ENCODE results near the gene RIPK3.

Gene RIPK3

DNA sequence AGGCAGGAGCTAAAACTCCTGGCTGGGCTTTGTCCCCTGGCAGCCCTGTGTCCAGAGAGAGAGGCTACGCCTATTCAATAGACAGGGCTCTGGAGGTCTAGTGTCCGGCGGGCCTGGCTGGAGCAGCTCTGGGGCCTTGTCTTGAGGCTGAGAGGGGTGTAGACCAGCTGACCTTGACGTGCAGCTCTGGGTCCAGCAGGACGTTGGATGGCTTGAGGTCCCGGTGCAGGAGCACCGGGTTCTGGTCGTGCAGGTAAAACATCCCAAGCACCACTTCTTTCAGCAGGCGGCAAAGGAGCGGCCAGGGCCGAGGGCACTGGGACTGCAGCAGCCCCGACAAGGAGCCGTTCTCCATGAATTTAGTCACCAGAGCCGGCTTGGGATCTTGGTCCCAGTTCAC, 948 bp downstream of the RIPK3 start:
- Histone ChIP-seq H3K36me3 (ENCODE audit: control insufficient read depth in 4 of 4, insufficient read depth in 4 of 4, low read length in 3 of 4) (peaks cover 0 to 18% (median 9%) of the 10 kb centered on the region in 4 experiments), H3K27me3 (replicated peaks in 2 of 5; ENCODE audit: control insufficient read depth in 4 of 5, insufficient read depth in 5 of 5, low read length in 4 of 5) (peaks cover 0 to 17% (median 5%) of the 10 kb centered on the region in 5 experiments), H3K4me1 (ENCODE audit: control extremely low read depth in 1 of 4, control insufficient read depth in 4 of 4, insufficient read depth in 4 of 4, low read length in 3 of 4) (peaks cover 10 to 47% (median 43%) of the 10 kb centered on the region in 4 experiments), H3K4me3 (ENCODE audit: control insufficient read depth in 1 of 7, extremely low read depth in 1 of 7, insufficient read depth in 4 of 7, low read depth in 2 of 7, low read length in 6 of 7) (peak overlapping the region; percentile 43 to 91 (median 75)), H3K9me3 (ENCODE audit: control extremely low read depth in 1 of 5, control insufficient read depth in 4 of 5, insufficient read depth in 2 of 5, low read depth in 1 of 5, low read length in 4 of 5) (no peaks in the 10 kb centered on the region), H3K27ac (ENCODE audit: insufficient read depth in 1 of 2, low read depth in 1 of 2, low read length in 2 of 2, poor library complexity in 1 of 2, severe bottlenecking in 2 of 2) (no peak overlapping the region)
- DNase-seq, result no peak
- 86% methylated on average over 14 of the region's 14 CpGs for WGBS (ENCODE audit: insufficient coverage)
- ChIA-PET POLR2A (no interaction called here), CTCF (interaction anchor here (0.8 to 21.7 kb wide), 13 partner anchors 8 to 94 kb away, joined by 3 to 488 read pairs (median 4); partner anchors contain the start of genes CBLN3, KHNYN and SDR39U1)

DNA sequence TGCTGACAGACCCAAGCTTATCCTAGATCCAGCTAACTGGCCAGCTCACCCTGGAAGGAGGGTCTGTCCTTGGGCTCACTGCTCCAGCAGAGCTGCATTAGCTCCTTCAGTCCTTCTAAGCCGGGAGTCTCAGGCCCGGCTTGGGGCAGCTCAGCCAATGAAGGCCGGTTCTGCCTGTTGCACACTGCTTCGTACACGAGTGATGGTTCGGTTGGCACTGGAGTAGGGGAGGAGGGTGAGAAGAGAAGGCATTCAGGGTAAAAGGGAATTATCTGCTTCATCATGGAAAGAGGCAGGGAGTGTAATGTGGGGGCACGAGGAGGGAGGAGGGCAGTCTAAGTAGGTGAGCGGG, 2.0 kb downstream of the RIPK3 start:
- 100% methylated on average over 4 of the region's 8 CpGs for WGBS (ENCODE audit: insufficient coverage)
- Histone ChIP-seq H3K9me3 (ENCODE audit: control extremely low read depth in 1 of 5, control insufficient read depth in 4 of 5, insufficient read depth in 2 of 5, low read depth in 1 of 5, low read length in 4 of 5) (no peaks in the 10 kb centered on the region), H3K36me3 (ENCODE audit: control insufficient read depth in 4 of 4, insufficient read depth in 4 of 4, low read length in 3 of 4) (peaks cover 0 to 18% (median 9%) of the 10 kb centered on the region in 4 experiments), H3K27ac (ENCODE audit: insufficient read depth in 1 of 2, low read depth in 1 of 2, low read length in 2 of 2, poor library complexity in 1 of 2, severe bottlenecking in 2 of 2) (no peak overlapping the region), H3K4me1 (ENCODE audit: control extremely low read depth in 1 of 4, control insufficient read depth in 4 of 4, insufficient read depth in 4 of 4, low read length in 3 of 4) (peaks cover 10 to 57% (median 53%) of the 10 kb centered on the region in 4 experiments), H3K27me3 (replicated peaks in 2 of 5; ENCODE audit: control insufficient read depth in 4 of 5, insufficient read depth in 5 of 5, low read length in 4 of 5) (peaks cover 0 to 27% (median 9%) of the 10 kb centered on the region in 5 experiments), H3K4me3 (ENCODE audit: control insufficient read depth in 1 of 7, extremely low read depth in 1 of 7, insufficient read depth in 4 of 7, low read depth in 2 of 7, low read length in 6 of 7) (no peak overlapping the region)
- ChIA-PET POLR2A (no interaction called here), CTCF (interaction anchor here (0.8 to 21.7 kb wide), 9 partner anchors 9 to 95 kb away, joined by 3 to 488 read pairs (median 19); partner anchors contain the start of genes CBLN3, CIDEB, DHRS1 and KHNYN)
- no peak for DNase-seq

DNA sequence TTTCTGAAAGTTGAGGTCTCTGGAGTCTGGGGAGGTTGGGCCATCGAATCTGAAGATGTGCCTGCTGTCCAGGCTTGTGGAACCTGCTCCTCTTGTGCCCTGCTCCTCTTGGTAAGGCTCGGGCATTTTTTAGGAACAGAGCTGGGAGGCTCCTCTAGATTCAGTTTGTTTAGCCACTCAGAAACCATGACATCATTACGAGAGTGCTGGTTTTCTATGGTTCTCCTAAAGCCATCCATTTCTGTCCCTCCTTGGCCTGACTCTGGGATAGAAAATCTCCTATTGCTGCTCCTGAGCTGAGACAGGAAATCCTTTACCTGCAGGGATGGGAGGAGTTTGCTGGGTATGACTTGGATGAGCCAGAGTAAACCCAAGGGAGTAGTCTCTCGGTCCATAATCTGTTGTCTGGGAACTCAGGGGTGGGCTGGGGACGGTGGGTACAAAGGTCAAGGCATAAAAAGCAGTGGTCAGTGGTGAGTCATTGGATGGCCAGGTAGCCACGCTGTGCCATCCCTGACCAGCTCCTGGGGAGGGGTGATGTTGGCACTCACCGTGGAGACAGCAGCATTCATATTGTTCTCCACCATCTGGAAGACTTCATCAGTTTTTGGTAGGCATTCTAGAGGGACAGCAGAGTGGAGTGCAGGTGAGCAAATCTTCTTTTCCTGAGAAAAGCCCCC, 2.5 kb downstream of the RIPK3 start:
- Histone ChIP-seq H3K4me3 (ENCODE audit: control insufficient read depth in 1 of 7, extremely low read depth in 1 of 7, insufficient read depth in 4 of 7, low read depth in 2 of 7, low read length in 6 of 7) (no peak overlapping the region), H3K4me1 (ENCODE audit: control extremely low read depth in 1 of 4, control insufficient read depth in 4 of 4, insufficient read depth in 4 of 4, low read length in 3 of 4) (peaks cover 10 to 62% (median 58%) of the 10 kb centered on the region in 4 experiments), H3K27ac (ENCODE audit: insufficient read depth in 1 of 2, low read depth in 1 of 2, low read length in 2 of 2, poor library complexity in 1 of 2, severe bottlenecking in 2 of 2) (no peak overlapping the region), H3K27me3 (replicated peaks in 2 of 5; ENCODE audit: control insufficient read depth in 4 of 5, insufficient read depth in 5 of 5, low read length in 4 of 5) (peaks cover 0 to 32% (median 9%) of the 10 kb centered on the region in 5 experiments), H3K36me3 (ENCODE audit: control insufficient read depth in 4 of 4, insufficient read depth in 4 of 4, low read length in 3 of 4) (peaks cover 0 to 18% (median 9%) of the 10 kb centered on the region in 4 experiments), H3K9me3 (ENCODE audit: control extremely low read depth in 1 of 5, control insufficient read depth in 4 of 5, insufficient read depth in 2 of 5, low read depth in 1 of 5, low read length in 4 of 5) (no peaks in the 10 kb centered on the region)
- ChIA-PET CTCF (interaction anchor here (0.8 to 21.7 kb wide), 10 partner anchors 10 to 95 kb away, joined by 3 to 488 read pairs (median 23); partner anchors contain the start of genes CBLN3, CIDEB, DHRS1 and KHNYN), POLR2A (interaction anchor here (1.8 kb wide), 1 partner anchor 94 kb away, joined by 5 read pairs; no protein-coding TSS in a partner anchor)
- DNase-seq, result no peak
- 100% methylated on average over 6 of the region's 7 CpGs for WGBS (ENCODE audit: insufficient coverage)

DNA sequence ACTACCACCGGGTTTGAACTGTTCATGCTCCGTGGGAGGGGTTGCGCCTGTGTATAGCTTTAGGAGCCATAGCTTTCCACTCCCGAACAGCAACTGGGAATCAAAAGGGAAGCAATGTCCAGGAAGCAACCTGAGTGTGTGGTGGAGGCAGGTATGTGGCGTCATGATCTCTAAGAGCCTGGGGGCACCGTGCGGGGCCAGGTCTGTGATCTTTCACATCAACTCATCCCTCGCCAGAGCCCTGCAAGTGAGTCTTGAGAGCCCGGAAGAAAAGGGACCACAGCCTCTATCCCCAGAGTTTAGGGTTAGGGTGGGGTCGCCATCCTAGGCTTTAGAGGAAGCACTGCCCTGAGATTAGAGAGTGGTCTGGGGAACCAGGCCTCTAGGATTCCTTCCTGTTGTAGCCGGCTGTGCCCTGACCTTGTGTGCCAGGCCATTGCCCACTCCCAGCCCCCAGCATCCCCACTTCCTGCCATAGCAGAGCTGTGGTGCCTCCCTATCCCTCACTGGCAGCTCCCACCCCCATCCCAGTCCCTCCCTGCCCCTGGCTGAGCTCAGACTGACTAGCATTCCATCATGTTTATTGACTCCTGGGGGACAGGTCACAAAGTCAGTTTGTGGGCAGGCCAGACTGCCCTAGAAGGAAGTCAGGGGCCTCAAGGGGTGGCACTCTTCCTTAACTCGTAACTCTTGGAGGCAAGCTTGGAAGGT, 4.2 kb downstream of the RIPK3 start:
- WGBS (ENCODE audit: insufficient coverage), result 24% methylated on average over 5 of the region's 12 CpGs
- no peak overlapping the region for H3K27ac ChIP-seq (ENCODE audit: insufficient read depth in 1 of 2, low read depth in 1 of 2, low read length in 2 of 2, poor library complexity in 1 of 2, severe bottlenecking in 2 of 2)
- H3K27me3 ChIP-seq (replicated peaks in 2 of 5; ENCODE audit: control insufficient read depth in 4 of 5, insufficient read depth in 5 of 5, low read length in 4 of 5), result peaks cover 0 to 34% (median 9%) of the 10 kb centered on the region in 5 experiments
- H3K4me1 ChIP-seq (ENCODE audit: control extremely low read depth in 1 of 4, control insufficient read depth in 4 of 4, insufficient read depth in 4 of 4, low read length in 3 of 4), result peaks cover 15 to 71% (median 67%) of the 10 kb centered on the region in 4 experiments
- H3K4me3 ChIP-seq (ENCODE audit: control insufficient read depth in 1 of 7, extremely low read depth in 1 of 7, insufficient read depth in 4 of 7, low read depth in 2 of 7, low read length in 6 of 7), result peak overlapping the region in 4 of 7 experiments; percentile 21 to 67 (median 54)
- DNase-seq, result peak in 2 of 3 donors; percentile 66 to 75
- H3K36me3 ChIP-seq (ENCODE audit: control insufficient read depth in 4 of 4, insufficient read depth in 4 of 4, low read length in 3 of 4), result peaks cover 0 to 18% (median 9%) of the 10 kb centered on the region in 4 experiments
- ChIA-PET POLR2A (interaction anchor here (0.6 to 1.8 kb wide), 2 partner anchors 75 to 96 kb away, joined by 3 to 5 read pairs; no protein-coding TSS in a partner anchor), CTCF (interaction anchor here (0.8 to 21.7 kb wide), 9 partner anchors 11 to 121 kb away, joined by 3 to 488 read pairs (median 19); partner anchors contain the start of genes CBLN3, CIDEB, DHRS1 and KHNYN)
- no peaks in the 10 kb centered on the region for H3K9me3 ChIP-seq (ENCODE audit: control extremely low read depth in 1 of 5, control insufficient read depth in 4 of 5, insufficient read depth in 2 of 5, low read depth in 1 of 5, low read length in 4 of 5)

DNA sequence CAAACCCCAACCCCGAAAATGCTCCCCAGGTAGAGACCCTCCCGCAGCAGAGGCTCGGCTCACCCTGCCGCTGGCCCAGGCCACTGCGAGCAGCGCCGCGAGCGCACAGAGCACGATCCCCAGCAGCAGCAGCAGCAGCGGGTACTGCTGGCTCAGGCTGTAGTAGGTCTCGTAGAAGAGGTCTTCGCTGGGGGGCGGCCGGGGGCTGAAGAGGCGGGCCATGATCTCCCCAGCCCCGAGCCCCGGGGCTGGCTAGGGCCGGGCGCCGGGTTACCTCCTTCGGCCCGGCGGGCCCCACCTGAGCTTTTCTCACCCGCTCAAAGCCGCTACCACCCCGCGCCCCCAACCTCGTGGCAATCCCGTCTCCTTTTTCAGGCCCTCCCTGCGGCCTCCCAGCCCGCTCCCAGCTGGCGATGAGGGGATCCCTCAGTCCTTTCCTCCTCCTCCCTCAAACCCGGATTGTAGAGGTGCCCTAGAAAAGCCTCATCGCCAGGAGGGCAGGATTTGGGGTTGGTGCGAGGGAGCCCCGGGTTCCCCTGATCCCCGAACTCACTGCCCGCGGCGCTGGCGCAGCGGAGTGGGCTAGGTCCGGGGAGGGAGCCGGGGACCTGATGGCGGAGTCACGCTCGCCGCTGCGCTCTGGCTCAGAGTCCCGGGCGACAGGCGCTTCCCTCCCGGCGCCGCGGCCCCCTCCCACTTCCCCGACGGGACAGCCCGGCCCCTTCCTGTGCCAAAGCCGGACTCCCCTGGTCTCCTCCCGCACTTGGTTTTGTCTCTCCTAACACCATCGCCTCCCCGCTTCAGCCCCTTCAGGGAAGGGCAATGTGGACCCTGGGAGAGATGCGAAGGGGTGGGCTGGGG, 5.1 kb downstream of the RIPK3 start, which contains the start of gene ADCY4:
TSS of gene ADCY4 (minus strand) at position 641 of the 861 bp plus-strand sequence. CDS start at position 222, 419 bp downstream.
- H3K27me3 ChIP-seq (replicated peaks in 2 of 5; ENCODE audit: control insufficient read depth in 4 of 5, insufficient read depth in 5 of 5, low read length in 4 of 5), result peaks cover 0 to 34% (median 10%) of the 10 kb centered on the region in 5 experiments
- H3K4me3 ChIP-seq (ENCODE audit: control insufficient read depth in 1 of 7, extremely low read depth in 1 of 7, insufficient read depth in 4 of 7, low read depth in 2 of 7, low read length in 6 of 7), result peak within 1 kb of the TSS in 6 of 7 experiments; percentile 17 to 71 (median 52)
- H3K9me3 ChIP-seq (ENCODE audit: control extremely low read depth in 1 of 5, control insufficient read depth in 4 of 5, insufficient read depth in 2 of 5, low read depth in 1 of 5, low read length in 4 of 5), result no peaks in the 10 kb centered on the region
- no peak for DNase-seq
- H3K36me3 ChIP-seq (ENCODE audit: control insufficient read depth in 4 of 4, insufficient read depth in 4 of 4, low read length in 3 of 4), result peaks cover 0 to 18% (median 9%) of the 10 kb centered on the region in 4 experiments
- 2% methylated on average over 47 of the region's 65 CpGs for WGBS (ENCODE audit: insufficient coverage)
- H3K27ac ChIP-seq (ENCODE audit: insufficient read depth in 1 of 2, low read depth in 1 of 2, low read length in 2 of 2, poor library complexity in 1 of 2, severe bottlenecking in 2 of 2), result no peak within 1 kb of the TSS
- peaks cover 15 to 71% (median 68%) of the 10 kb centered on the region in 4 experiments for H3K4me1 ChIP-seq (ENCODE audit: control extremely low read depth in 1 of 4, control insufficient read depth in 4 of 4, insufficient read depth in 4 of 4, low read length in 3 of 4)
- ChIA-PET CTCF (interaction anchor here (1.0 to 21.7 kb wide), 14 partner anchors 10 to 120 kb away, joined by 3 to 488 read pairs (median 16); partner anchors contain the start of genes CBLN3, CIDEB, DHRS1 and KHNYN), POLR2A (interaction anchor here (1.0 to 1.9 kb wide), 3 partner anchors 64 to 102 kb away, joined by 3 to 8 read pairs (median 4); partner anchors contain the start of gene NYNRIN)
